Muscle layer of colon (tissue), 2 donors: ENCODE results near the gene CHAMP1.

Source experiments
- H3K27ac ChIP-seq: one replicate; pipeline ENCODE4 v1.7.0; 2013; ENCODE audit warnings: low read depth, mild to moderate bottlenecking, low read length, moderate library complexity
- H3K27me3 ChIP-seq, 2 donors: one replicate each; pipeline ENCODE4 v1.7.0; 2013; ENCODE audit warnings: low read length in 2 of 2, mild to moderate bottlenecking in 2 of 2; ENCODE audit not compliant: insufficient read depth in 2 of 2, control insufficient read depth in 1 of 2
- H3K36me3 ChIP-seq: one replicate; pipeline ENCODE4 v1.7.0; 2013; ENCODE audit warnings: mild to moderate bottlenecking, low read length; ENCODE audit not compliant: insufficient read depth
- H3K4me1 ChIP-seq: one replicate; pipeline ENCODE4 v1.7.0; 2013; ENCODE audit warnings: mild to moderate bottlenecking, low read length; ENCODE audit not compliant: insufficient read depth
- H3K4me3 ChIP-seq, 2 donors: one replicate each; pipeline ENCODE4 v1.7.0; 2013; ENCODE audit warnings: low read length in 2 of 2, low read depth in 1 of 2, mild to moderate bottlenecking in 1 of 2, moderate library complexity in 1 of 2
- H3K9ac ChIP-seq: one replicate; pipeline ENCODE4 v1.7.0; 2013; ENCODE audit warnings: low read length
- H3K9me3 ChIP-seq: one replicate; pipeline ENCODE4 v1.7.0; 2013; ENCODE audit warnings: mild to moderate bottlenecking, low read length
- donor health status: abdominal sarcoma.
- donor health status: Adenocarcinoma of cecum.

Gene CHAMP1

GRCh38 chr13:114282041-114282670 lies 32.1 kb upstream of the CHAMP1 start:
- H3K4me3 ChIP-seq, result peak overlapping the region; percentile 76 to 79
- peak overlapping the region; percentile 48 for H3K27ac ChIP-seq
- H3K36me3 ChIP-seq, result peaks cover 14% of the 10 kb centered on the region
- H3K4me1 ChIP-seq, result peaks cover 11% of the 10 kb centered on the region
- H3K9me3 ChIP-seq, result no peaks in the 10 kb centered on the region
- H3K9ac ChIP-seq, result peak overlapping the region; percentile 59
- H3K27me3 ChIP-seq, result no peaks in the 10 kb centered on the region

- Histone ChIP-seq H3K27ac (no peak overlapping the region), H3K36me3 (peaks cover 21% of the 10 kb centered on the region), H3K27me3 (no peaks in the 10 kb centered on the region), H3K9me3 (no peaks in the 10 kb centered on the region), H3K4me1 (peaks cover 11% of the 10 kb centered on the region), H3K4me3 (no peak overlapping the region), H3K9ac (no peak overlapping the region)
Observed at GRCh38 chr13:114283576-114283975, 30.7 kb upstream of the CHAMP1 start.

- no peaks in the 10 kb centered on the region for H3K27me3 ChIP-seq
- H3K4me1 ChIP-seq, result peaks cover 11% of the 10 kb centered on the region
- H3K9me3 ChIP-seq, result no peaks in the 10 kb centered on the region
- peaks cover 29% of the 10 kb centered on the region for H3K36me3 ChIP-seq
- no peak overlapping the region for H3K9ac ChIP-seq
- H3K27ac ChIP-seq, result no peak overlapping the region
- no peak overlapping the region for H3K4me3 ChIP-seq
Observed at GRCh38 chr13:114284680-114285079, 29.6 kb upstream of the CHAMP1 start.

GRCh38 chr13:114285166-114285808 lies 29.0 kb upstream of the CHAMP1 start:
- no peak overlapping the region for H3K27ac ChIP-seq
- H3K27me3 ChIP-seq, result no peaks in the 10 kb centered on the region
- H3K9ac ChIP-seq, result no peak overlapping the region
- no peaks in the 10 kb centered on the region for H3K9me3 ChIP-seq
- peaks cover 34% of the 10 kb centered on the region for H3K36me3 ChIP-seq
- peaks cover 10% of the 10 kb centered on the region for H3K4me1 ChIP-seq
- no peak overlapping the region for H3K4me3 ChIP-seq

- peaks cover 39% of the 10 kb centered on the region for H3K36me3 ChIP-seq
- no peak overlapping the region for H3K27ac ChIP-seq
- no peaks in the 10 kb centered on the region for H3K27me3 ChIP-seq
- no peak overlapping the region for H3K4me3 ChIP-seq
- peaks cover 7% of the 10 kb centered on the region for H3K4me1 ChIP-seq
- H3K9me3 ChIP-seq, result no peaks in the 10 kb centered on the region
- no peak overlapping the region for H3K9ac ChIP-seq
Observed at GRCh38 chr13:114286808-114287207, 27.5 kb upstream of the CHAMP1 start.

GRCh38 chr13:114288157-114288591 lies 26.1 kb upstream of the CHAMP1 start:
- H3K4me1 ChIP-seq, result no peaks in the 10 kb centered on the region
- peaks cover 48% of the 10 kb centered on the region for H3K36me3 ChIP-seq
- no peaks in the 10 kb centered on the region for H3K27me3 ChIP-seq
- no peak overlapping the region for H3K4me3 ChIP-seq
- H3K9me3 ChIP-seq, result no peaks in the 10 kb centered on the region
- H3K27ac ChIP-seq, result no peak overlapping the region
- no peak overlapping the region for H3K9ac ChIP-seq

- Histone ChIP-seq H3K4me1 (no peaks in the 10 kb centered on the region), H3K36me3 (peaks cover 28% of the 10 kb centered on the region), H3K27ac (no peak overlapping the region), H3K9me3 (no peaks in the 10 kb centered on the region), H3K9ac (no peak overlapping the region), H3K4me3 (no peak overlapping the region), H3K27me3 (no peaks in the 10 kb centered on the region)
Observed at GRCh38 chr13:114296448-114296847, 17.9 kb upstream of the CHAMP1 start.

- Histone ChIP-seq H3K27me3 (no peaks in the 10 kb centered on the region), H3K27ac (no peak overlapping the region), H3K4me1 (no peaks in the 10 kb centered on the region), H3K9me3 (no peaks in the 10 kb centered on the region), H3K9ac (no peak overlapping the region), H3K4me3 (no peak overlapping the region), H3K36me3 (peaks cover 28% of the 10 kb centered on the region)
Observed at GRCh38 chr13:114296902-114297301, 17.4 kb upstream of the CHAMP1 start.

- Histone ChIP-seq H3K27me3 (no peaks in the 10 kb centered on the region), H3K4me3 (no peak overlapping the region), H3K27ac (no peak overlapping the region), H3K36me3 (peaks cover 27% of the 10 kb centered on the region), H3K9me3 (no peaks in the 10 kb centered on the region), H3K4me1 (no peaks in the 10 kb centered on the region), H3K9ac (no peak overlapping the region)
Observed at GRCh38 chr13:114298866-114299265, 15.4 kb upstream of the CHAMP1 start.

- Histone ChIP-seq H3K4me1 (no peaks in the 10 kb centered on the region), H3K9me3 (no peaks in the 10 kb centered on the region), H3K27me3 (no peaks in the 10 kb centered on the region), H3K36me3 (peaks cover 36% of the 10 kb centered on the region), H3K4me3 (no peak overlapping the region), H3K27ac (no peak overlapping the region), H3K9ac (no peak overlapping the region)
Observed at GRCh38 chr13:114299604-114300305, 14.5 kb upstream of the CHAMP1 start.

GRCh38 chr13:114303700-114304327 lies 10.5 kb upstream of the CHAMP1 start:
- no peaks in the 10 kb centered on the region for H3K27me3 ChIP-seq
- H3K9me3 ChIP-seq, result no peaks in the 10 kb centered on the region
- H3K4me3 ChIP-seq, result no peak overlapping the region
- peaks cover 48% of the 10 kb centered on the region for H3K36me3 ChIP-seq
- no peak overlapping the region for H3K27ac ChIP-seq
- H3K4me1 ChIP-seq, result no peaks in the 10 kb centered on the region
- H3K9ac ChIP-seq, result no peak overlapping the region
